ENCODE results near the gene FAM110D. TPM values are rescaled to one million over a fixed set of nuclear protein-coding genes. Genes with fewer than 3 reads are reported as not detected.
A peak's percentile ranks its signal among the peaks of the same experiment; 100 is the strongest.

FAM110D gene
- total and polyA plus RNA-seq, 2 experiments from 2014 or later, result 0.24 to 0.39 TPM

DNA sequence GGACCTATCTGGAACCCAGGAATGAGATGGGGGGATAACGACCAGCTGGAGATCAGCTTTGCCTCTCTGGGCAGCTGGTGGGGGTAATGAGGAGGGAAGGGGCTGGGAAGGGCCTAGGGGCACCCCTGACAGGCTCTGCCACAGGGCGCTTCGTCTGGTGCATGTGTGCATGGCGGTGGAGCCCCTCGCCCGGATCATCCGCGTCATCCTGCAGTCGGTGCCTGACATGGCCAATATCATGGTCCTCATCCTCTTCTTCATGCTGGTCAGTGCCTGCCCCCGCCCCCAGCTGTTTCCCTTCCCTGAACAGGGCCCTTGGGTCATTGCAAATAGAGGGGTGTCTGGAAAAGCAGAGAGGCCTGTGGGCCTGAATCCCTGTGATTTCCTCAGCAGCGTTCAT, 38.9 kb downstream of the FAM110D start (continued):
- TF ChIP-seq, protein P1, sequence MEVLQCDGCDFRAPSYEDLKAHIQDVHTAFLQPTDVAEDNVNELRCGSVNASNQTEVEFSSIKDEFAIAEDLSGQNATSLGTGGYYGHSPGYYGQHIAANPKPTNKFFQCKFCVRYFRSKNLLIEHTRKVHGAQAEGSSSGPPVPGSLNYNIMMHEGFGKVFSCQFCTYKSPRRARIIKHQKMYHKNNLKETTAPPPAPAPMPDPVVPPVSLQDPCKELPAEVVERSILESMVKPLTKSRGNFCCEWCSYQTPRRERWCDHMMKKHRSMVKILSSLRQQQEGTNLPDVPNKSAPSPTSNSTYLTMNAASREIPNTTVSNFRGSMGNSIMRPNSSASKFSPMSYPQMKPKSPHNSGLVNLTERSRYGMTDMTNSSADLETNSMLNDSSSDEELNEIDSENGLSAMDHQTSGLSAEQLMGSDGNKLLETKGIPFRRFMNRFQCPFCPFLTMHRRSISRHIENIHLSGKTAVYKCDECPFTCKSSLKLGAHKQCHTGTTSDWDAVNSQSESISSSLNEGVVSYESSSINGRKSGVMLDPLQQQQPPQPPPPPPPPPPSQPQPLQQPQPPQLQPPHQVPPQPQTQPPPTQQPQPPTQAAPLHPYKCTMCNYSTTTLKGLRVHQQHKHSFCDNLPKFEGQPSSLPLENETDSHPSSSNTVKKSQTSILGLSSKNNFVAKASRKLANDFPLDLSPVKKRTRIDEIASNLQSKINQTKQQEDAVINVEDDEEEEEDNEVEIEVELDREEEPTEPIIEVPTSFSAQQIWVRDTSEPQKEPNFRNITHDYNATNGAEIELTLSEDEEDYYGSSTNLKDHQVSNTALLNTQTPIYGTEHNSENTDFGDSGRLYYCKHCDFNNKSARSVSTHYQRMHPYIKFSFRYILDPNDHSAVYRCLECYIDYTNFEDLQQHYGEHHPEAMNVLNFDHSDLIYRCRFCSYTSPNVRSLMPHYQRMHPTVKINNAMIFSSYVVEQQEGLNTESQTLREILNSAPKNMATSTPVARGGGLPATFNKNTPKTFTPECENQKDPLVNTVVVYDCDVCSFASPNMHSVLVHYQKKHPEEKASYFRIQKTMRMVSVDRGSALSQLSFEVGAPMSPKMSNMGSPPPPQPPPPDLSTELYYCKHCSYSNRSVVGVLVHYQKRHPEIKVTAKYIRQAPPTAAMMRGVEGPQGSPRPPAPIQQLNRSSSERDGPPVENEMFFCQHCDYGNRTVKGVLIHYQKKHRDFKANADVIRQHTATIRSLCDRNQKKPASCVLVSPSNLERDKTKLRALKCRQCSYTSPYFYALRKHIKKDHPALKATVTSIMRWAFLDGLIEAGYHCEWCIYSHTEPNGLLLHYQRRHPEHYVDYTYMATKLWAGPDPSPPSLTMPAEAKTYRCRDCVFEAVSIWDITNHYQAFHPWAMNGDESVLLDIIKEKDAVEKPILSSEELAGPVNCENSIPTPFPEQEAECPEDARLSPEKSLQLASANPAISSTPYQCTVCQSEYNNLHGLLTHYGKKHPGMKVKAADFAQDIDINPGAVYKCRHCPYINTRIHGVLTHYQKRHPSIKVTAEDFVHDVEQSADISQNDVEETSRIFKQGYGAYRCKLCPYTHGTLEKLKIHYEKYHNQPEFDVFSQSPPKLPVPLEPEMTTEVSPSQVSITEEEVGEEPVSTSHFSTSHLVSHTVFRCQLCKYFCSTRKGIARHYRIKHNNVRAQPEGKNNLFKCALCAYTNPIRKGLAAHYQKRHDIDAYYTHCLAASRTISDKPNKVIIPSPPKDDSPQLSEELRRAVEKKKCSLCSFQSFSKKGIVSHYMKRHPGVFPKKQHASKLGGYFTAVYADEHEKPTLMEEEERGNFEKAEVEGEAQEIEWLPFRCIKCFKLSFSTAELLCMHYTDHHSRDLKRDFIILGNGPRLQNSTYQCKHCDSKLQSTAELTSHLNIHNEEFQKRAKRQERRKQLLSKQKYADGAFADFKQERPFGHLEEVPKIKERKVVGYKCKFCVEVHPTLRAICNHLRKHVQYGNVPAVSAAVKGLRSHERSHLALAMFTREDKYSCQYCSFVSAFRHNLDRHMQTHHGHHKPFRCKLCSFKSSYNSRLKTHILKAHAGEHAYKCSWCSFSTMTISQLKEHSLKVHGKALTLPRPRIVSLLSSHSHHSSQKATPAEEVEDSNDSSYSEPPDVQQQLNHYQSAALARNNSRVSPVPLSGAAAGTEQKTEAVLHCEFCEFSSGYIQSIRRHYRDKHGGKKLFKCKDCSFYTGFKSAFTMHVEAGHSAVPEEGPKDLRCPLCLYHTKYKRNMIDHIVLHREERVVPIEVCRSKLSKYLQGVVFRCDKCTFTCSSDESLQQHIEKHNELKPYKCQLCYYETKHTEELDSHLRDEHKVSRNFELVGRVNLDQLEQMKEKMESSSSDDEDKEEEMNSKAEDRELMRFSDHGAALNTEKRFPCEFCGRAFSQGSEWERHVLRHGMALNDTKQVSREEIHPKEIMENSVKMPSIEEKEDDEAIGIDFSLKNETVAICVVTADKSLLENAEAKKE (CRISPR knock-in tag; IDR thresholded peaks at IDR 0.05), result no peak

DNA sequence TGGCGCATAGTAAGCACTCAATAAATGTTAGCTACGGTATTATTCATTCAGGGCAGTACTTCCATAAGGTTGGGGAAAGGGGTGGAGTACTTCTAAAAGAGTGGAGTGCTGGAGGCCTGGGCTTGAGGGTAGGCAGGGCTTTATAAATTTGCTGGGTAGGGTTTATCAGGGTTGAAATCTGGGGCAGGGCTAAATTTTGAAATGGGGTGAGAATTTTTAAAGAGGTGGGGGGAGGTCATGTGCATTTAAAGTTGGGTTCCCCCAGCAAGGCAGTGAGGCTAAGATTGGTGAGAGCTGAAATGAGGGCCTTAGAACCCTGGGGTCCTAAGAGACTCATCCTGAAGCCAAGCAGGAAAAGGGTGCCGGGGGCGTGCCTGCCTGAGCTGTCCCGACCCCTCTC, 41.5 kb downstream of the FAM110D start:
- peak overlapping the region; percentile 57 for H3K4me3 ChIP-seq
- H3K36me3 ChIP-seq (ENCODE audit: insufficient read depth), result no peaks in the 10 kb centered on the region
- H3K36me3 Mint-ChIP-seq (ENCODE audit: low read depth), result no peaks in the 10 kb centered on the region
- no peaks in the 10 kb centered on the region for H4K20me1 ChIP-seq (replicated peaks; ENCODE audit: insufficient read depth)
- peaks cover 27% of the 10 kb centered on the region for H3K4me1 Mint-ChIP-seq
- H3K4me2 ChIP-seq, result peak overlapping the region; percentile 79
- no peaks in the 10 kb centered on the region for H3K9me3 Mint-ChIP-seq
- peak overlapping the region; percentile 75 for H3K4me3 Mint-ChIP-seq
- no peak overlapping the region for H3K27ac Mint-ChIP-seq
- no peaks in the 10 kb centered on the region for H3K79me2 ChIP-seq (replicated peaks; ENCODE audit: insufficient read depth)
- no peaks in the 10 kb centered on the region for H3K4me1 ChIP-seq (ENCODE audit: insufficient read depth)
- no peak for DNase-seq (ENCODE audit: low spot score)
- ATAC-seq, result no peak
- H3F3A ChIP-seq (replicated peaks; ENCODE audit: low read depth), result no peaks in the 10 kb centered on the region
- H3K27ac ChIP-seq (ENCODE audit: low read depth), result no peak overlapping the region
- peak overlapping the region; percentile 98 for H2AFZ ChIP-seq
- H3K27me3 ChIP-seq (ENCODE audit: insufficient read depth), result no peaks in the 10 kb centered on the region
- no peaks in the 10 kb centered on the region for H3K9me2 ChIP-seq (ENCODE audit: insufficient read depth)
- H3K27me3 Mint-ChIP-seq (ENCODE audit: insufficient read depth, low read depth, poor library complexity), result peaks cover 28% of the 10 kb centered on the region
- TF ChIP-seq, protein P2, sequence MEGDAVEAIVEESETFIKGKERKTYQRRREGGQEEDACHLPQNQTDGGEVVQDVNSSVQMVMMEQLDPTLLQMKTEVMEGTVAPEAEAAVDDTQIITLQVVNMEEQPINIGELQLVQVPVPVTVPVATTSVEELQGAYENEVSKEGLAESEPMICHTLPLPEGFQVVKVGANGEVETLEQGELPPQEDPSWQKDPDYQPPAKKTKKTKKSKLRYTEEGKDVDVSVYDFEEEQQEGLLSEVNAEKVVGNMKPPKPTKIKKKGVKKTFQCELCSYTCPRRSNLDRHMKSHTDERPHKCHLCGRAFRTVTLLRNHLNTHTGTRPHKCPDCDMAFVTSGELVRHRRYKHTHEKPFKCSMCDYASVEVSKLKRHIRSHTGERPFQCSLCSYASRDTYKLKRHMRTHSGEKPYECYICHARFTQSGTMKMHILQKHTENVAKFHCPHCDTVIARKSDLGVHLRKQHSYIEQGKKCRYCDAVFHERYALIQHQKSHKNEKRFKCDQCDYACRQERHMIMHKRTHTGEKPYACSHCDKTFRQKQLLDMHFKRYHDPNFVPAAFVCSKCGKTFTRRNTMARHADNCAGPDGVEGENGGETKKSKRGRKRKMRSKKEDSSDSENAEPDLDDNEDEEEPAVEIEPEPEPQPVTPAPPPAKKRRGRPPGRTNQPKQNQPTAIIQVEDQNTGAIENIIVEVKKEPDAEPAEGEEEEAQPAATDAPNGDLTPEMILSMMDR (conservative IDR thresholded peaks at IDR 0.05; ENCODE audit: low read depth in 2 of 2), result no peak
- no peak for TF ChIP-seq JUNB (IDR thresholded peaks at IDR 0.05; ENCODE audit: unreplicated experiment)
- no peak for TF ChIP-seq CREB1 (CRISPR knock-in tag; IDR thresholded peaks at IDR 0.05; ENCODE audit: low read depth)
- TF ChIP-seq NANOG (IDR thresholded peaks at IDR 0.05; ENCODE audit: borderline replicate concordance), result no peak
- no peak for TF ChIP-seq EZH2 (IDR thresholded peaks at IDR 0.05; ENCODE audit: low read depth, unreplicated experiment)
- TF ChIP-seq EZH2phosphoT487 (IDR thresholded peaks at IDR 0.05; ENCODE audit: unreplicated experiment), result no peak
- TF ChIP-seq, protein P3, sequence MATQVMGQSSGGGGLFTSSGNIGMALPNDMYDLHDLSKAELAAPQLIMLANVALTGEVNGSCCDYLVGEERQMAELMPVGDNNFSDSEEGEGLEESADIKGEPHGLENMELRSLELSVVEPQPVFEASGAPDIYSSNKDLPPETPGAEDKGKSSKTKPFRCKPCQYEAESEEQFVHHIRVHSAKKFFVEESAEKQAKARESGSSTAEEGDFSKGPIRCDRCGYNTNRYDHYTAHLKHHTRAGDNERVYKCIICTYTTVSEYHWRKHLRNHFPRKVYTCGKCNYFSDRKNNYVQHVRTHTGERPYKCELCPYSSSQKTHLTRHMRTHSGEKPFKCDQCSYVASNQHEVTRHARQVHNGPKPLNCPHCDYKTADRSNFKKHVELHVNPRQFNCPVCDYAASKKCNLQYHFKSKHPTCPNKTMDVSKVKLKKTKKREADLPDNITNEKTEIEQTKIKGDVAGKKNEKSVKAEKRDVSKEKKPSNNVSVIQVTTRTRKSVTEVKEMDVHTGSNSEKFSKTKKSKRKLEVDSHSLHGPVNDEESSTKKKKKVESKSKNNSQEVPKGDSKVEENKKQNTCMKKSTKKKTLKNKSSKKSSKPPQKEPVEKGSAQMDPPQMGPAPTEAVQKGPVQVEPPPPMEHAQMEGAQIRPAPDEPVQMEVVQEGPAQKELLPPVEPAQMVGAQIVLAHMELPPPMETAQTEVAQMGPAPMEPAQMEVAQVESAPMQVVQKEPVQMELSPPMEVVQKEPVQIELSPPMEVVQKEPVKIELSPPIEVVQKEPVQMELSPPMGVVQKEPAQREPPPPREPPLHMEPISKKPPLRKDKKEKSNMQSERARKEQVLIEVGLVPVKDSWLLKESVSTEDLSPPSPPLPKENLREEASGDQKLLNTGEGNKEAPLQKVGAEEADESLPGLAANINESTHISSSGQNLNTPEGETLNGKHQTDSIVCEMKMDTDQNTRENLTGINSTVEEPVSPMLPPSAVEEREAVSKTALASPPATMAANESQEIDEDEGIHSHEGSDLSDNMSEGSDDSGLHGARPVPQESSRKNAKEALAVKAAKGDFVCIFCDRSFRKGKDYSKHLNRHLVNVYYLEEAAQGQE (IDR thresholded peaks at IDR 0.05; ENCODE audit: unreplicated experiment), result no peak
- TF ChIP-seq STAT1 (IDR thresholded peaks at IDR 0.05; ENCODE audit: unreplicated experiment), result no peak
